ENCODE measurements around the gene AARS1.
"Not testable (repeated sequence)": the region's sequence is repeated elsewhere in the genome, so short reads cannot be mapped to it uniquely, and the experiment has no call there.

Gene AARS1

DNA sequence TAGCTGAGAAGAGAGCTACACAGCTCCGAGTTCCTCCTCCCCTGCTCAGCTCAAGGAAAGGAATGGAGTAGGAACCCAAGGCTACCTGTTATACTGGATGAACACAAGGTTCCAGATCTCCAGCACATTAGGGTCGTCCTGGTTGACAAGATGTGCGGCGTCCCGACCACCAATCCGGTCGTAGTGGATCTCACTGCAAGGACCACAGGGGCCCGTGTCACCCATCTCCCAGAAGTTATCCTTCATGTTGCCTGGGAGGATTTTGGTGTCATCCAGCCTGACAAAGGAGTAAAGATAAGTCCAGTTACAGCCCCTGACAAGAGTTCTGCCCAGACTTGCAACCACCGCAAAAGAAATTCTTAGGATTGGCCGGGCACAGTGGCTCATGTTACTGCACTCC lies 17.6 kb downstream of the AARS1 start:
- no peak for DNase-seq (ENCODE audit: low spot score)

DNA sequence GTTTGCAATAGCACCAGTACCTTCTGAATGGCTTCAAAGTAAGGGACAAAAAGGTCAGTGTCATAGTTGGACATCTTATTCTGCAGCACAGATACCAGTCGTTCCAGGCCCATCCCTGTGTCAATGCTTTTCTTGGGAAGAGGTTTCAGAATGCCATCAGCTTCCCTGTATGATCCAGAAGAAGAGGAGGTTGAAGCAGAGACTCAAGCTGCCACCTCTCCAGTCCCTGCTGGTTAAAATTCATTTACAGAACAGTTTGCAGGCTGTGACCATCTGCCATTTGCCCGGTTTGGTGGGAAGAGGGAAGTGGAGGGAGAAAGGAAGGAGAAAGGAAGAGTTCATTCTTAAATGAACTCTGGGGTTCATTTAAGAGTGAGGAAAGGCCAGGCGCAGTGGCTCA lies 19.1 kb downstream of the AARS1 start:
- DNase-seq (ENCODE audit: low spot score), result no peak

DNA sequence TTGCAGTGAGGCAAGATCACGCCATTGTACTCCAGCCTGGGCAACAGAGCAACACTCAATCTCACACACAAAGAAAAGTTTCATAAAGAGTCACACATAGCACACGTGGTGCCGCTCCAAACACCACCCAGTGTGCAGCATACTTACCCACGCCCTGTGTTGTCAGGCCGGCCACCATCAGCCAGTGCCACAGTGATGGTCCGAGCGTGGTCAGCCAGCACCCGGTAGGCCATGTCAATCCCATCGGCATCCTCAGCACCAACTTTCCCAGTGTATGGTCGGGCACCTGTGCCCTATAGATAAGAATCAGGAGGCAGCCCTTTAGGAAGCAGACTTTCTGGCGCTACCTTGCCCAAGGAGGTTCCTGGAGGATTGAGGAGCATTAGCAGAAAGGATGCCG lies 19.8 kb downstream of the AARS1 start:
- no peak for DNase-seq (ENCODE audit: low spot score)

DNA sequence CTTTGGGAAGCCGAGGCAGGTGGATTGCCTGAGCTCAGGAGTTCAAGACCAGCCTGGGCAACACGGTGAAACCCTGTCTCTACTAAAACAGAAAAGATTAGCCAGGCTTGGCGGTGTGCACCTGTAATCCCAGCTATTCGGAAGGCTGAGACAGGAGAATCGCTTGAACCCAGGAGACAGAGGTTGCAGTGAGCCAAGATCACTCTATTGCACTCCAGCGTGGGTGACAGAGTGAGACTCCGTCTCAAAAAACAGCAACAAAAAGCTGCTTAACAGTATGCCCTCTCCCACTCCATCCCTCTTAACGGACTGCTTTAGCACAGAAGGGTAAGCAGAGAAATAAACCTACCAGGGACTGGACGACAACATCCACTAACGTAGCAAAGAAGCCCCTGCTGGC lies 21.4 kb downstream of the AARS1 start:
- not testable (repeated sequence) for DNase-seq (ENCODE audit: low spot score)

DNA sequence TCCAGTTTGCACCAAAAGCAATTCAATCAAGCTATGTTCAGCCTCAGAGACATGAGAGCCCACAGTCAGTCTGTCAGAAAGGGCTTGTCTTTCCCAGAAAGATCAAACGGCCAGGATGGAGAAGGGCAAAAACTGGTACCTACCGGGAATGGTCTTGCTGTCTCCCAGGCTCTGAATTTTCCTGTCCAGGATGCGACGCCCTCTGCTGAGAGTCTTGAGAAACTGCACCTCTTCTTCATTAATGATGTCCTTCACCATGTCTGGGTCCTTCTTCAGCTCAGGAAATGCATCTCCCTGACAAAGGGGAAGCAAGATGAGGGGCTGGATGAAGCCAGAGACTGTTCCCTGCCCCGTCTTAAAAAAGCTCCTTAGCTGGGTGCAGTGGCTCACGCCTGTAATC lies 21.8 kb downstream of the AARS1 start:
- DNase-seq (ENCODE audit: low spot score), result peak; percentile 63

DNA sequence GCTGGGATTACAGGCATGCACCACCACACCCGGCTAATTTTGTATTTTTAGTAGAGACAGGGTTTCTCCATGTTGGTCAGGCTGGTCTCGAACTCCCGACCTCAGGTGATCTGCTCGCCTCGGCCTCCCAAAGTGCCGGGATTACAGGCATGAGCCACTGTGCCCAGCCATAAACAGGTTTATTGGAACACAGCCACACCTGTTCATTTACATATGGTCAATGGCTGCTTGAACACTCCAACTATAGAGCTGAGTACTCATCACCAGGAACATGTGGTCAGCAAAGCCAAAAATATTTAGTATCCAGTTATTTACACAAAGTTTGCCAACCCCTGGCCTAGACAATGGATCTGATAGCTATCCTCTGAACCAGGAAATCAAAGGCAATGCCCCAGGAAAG lies 29.4 kb downstream of the AARS1 start:
- DNase-seq (ENCODE audit: low spot score), result not testable (repeated sequence)

DNA sequence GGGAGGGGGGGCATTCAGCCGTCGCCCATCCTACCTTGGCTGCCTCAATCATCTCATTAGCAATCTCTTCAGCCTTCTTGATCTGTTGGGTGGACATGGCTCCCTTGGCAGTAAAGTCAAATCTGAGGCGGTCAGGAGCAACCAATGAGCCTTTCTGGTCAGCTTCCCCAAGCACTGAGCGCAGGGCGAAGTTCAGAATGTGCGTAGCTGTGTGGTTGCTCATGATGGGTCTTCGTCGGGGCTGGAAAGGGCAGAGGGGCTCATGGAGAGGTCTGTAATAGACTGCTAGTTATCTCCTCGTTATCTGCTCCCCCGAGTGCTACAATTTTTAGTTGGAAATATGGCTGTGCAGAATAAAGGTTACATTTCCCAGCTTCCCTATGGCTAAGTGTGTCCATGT lies 30.4 kb downstream of the AARS1 start:
- no peak for DNase-seq (ENCODE audit: low spot score)

DNA sequence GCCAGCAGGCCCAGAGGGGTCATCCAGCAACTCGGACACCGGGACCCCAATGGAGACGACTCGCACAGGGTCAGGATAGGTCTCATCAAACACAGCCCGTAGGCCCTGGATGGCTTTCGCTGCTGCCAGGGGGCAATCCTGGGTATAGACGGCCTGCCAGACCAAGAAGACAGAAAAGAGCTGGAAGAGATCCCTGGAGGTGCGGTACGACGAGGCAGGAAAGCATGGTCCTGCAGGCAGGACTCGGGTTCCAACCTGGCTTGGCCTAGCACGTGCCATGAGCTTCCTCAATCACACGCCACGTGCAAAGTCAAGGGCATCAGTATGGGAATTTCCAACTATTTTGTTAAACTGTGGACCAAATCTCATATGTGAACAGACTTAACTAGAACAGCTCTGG lies 31.2 kb downstream of the AARS1 start:
- no peak for DNase-seq (ENCODE audit: low spot score)

DNA sequence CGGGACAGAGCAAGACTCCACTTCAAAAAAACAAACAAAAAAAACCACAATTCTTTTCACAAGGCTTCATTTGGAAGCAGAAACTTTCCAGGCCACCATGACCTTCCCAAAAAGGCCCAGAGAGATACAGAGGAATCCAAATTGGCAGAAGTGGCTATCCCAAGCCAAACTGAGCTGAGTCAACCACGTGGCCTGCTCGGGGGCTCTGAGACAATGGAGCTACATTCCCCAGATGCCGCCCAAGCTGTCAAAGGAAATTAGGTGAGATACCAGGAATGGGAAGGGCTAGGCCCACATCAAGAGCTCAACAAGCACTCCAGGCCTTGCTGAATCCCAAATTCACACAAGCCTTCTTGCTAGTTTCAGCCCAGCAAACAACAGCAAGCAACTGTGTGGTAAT lies 31.9 kb downstream of the AARS1 start:
- no peak for DNase-seq (ENCODE audit: low spot score)

DNA sequence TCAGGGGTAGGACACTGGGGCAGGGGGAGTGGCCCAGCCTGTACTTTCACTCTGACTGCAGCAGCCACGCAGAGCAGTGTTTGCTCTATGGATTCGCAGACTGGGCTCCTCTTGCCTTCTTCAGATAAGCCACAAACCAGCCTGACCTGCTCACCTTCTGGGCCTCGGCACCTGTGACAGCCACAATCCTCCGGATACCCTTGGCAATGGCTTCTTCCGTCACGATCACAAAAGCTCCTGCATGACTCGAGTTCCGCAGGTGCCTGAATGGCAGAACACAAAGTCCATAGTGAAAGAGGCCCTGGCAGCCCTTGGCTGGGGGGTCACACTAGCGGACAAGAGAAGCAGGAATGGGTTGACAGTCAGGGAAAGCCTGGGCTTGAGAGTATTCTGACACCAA lies 33.7 kb downstream of the AARS1 start:
- no peak for DNase-seq (ENCODE audit: low spot score)

DNA sequence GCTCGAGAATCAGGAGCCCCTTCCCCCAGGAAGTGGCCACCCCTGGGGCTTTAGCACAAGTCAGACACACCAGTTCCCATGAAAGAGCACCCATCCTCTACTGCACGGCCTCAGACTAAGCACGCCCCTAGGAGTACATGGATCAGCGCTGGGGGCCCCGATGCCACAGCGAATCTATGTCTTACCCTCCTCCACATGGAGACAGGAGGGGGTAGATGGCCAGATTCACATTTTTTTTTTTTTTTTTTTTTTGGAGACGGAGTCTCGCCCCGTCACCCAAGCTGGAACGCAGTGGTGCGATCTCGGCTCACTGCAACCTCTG lies 34.4 kb downstream of the AARS1 start:
- DNase-seq (ENCODE audit: low spot score), result no peak

DNA sequence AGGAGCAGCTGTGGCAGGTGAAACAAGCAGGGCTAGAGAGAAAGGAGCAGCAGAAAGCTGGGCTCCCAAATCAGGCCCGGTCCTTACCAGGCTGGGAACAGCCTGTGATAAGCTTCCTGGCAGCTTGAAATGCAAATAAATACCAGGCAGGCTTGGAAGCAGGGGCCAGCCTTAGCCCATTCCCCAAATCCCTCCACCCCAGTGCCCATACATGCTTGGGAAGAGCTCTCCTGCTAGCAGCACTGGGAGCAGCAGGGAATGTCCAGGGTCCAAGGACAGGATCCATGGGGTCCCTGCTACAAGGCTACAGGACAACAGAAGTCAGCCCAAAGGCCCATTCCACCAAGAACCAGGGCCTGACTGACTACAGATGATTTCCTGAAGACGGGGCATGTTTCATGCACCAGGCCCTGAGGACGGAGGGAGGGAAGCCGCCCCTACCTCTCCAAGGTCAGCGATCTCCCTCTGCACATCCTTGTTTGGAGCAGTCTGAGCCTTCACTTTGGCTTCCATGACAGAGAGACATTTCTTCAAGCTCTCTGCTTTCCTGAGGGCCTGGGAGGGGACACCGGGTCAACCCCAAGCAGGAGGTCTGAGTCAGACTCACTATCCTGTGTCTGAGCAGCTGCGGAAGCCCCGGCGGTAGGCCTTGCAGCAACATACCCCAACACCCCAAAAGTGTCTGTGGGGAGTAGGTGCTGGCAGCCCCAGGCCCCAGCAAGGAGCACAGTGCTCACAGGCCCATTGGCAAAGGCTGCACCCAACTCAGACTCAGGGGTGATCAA lies 34.9 kb downstream of the AARS1 start:
- no peak for DNase-seq (ENCODE audit: low spot score)

DNA sequence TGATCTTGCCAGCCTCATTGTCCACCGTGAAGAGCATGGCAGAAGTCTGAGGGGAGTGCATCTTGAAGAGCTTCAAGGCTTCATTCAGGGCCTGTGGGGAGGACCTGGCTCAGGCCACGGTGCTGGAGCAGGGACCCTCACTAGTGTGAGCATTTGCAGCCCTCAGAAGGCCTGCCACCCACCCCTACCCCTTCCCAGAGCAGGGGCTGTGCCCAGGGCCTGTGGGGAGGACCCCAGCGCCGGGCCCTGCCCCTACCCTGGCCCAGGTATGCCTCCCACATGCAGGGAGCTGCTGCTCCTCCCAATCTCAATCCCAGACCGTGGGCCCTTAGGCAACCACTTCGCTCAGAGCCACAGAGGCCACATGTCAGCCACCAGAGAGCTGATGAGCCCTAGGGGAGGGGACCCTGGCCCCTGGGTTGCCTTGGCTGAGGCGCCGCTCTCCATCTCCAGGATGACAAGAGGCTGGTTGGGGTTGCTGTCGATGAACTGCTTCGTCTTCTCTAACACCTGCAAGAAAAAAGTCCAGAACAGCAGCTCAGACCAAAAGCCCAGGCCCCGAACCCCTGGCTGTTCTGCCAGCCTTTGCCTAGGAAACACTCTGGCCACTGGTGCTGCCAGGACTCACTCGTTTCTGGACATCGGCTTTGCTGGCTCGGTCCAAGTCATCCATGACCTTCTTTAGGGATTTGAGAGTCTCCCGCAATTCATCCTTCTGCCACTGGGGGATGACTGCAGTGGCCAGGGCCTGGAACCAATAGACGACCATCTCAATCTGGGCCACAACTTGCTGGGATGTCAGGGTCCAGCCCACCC lies 35.8 kb downstream of the AARS1 start:
- DNase-seq (ENCODE audit: low spot score), result peak; percentile 63

DNA sequence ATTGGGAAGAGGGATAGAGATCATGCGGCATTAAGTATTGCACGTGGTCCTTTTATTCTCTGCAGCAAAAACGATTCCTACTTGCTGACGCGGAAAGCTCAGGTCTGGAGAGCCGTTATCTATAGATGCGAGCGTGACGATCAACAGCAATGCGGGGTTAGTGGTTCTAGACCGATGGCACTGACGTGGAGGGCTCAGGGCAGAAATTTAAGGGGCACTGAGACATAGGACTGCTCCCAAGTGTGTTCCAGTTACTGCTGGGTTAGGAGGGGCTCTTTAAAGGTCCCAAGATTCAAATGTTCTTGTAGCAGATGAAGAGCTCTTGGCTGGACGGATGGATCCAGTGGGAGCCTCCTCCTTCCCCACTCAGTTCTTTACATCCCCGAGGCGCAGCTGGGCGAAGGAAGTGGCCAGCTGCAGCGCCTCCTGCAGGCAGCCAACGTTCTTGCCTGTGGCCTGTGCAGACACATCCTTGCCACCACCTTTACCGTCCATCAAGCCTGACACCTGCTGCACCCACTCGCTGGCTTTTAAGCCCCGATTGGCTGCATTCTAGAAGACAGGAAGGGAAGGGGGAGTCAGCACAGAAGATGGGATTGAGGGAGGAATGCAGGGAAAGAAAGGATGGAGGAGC lies 36.8 kb downstream of the AARS1 start:
- peak; percentile 35 for DNase-seq (ENCODE audit: low spot score)

DNA sequence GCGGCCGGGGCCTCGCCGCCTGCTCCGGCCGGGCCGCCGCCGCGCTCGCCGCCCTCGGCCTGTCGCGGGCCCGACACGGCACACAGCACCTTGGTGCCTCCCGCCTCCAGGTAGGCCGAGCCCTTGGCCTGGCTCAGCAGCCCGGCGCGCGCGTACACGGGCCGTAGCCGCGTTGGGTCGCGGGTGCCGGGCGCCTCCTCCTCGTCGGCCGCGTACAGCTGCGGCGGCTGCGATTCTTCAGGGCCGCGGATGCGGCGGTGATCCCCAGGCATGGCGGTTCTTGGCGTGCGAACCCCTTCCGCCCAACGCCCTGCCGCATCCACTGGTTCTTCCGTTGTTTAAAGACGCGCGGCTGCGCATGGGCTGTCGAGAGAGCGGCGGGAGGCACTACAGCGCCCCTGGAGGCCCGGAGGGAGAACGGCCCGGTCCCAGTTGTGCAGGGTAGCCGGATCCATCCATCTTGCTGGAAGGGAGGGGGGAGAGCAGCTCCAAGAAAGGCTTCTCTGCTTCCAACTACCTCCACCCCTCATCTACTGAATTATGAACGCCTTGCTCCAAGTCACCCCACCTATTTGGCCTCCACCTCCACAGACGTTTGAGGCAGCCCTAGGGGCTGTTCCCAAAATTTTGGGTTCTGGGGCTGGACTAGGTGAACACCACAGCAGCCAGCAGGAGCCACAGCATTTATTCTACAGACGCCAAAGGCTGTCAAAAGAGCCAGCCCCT lies 37.5 kb downstream of the AARS1 start, which contains the start of gene EXOSC6:
Gene EXOSC6 (minus strand): TSS at position 312 of the 726 bp plus-strand sequence. CDS start 40 bp downstream, at position 272.
- DNase-seq (ENCODE audit: low spot score), result peak; percentile 96

DNA sequence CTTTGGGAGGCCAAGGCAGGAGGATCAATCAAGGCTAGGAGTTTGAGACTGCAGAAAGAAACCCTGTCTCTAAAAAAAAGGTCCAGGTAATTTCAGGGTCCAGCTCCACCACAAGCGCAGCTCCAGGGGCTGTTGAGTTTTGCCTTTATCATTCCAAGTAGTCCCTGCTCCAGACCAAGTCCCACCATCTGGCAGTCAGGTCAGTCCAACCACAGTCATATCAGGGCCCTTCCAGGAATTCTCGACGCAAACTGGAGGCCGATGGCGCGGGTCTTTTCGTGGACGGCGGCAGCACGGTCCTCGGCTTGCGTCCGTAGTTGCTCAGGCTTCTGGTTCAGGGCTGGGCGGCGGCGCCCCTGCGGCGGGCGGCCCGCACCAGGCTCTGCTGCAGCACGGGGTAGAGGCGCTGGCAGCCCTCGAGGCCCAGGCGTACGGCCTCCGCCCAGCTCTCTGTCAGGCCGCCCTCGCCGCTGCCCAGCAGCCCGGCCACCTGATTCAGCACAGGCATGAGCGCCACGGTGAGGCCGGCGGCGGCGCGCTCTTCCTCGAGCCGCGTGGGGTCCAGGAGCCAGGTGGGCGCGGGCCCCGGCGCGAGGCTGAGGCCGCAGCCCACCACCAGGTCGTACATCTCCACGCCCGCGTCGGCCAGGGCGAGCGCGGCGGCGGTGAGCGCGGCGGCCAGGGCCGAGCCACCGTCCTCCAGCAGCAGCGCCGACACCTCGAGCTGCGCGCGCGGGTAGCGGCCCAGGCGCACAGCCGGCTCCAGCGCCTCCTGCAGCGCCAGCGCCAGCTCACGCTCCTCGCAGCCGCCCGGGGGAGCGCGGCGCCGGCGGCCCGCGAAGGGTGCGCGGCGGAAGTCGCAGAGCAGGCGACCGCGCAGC lies 38.3 kb downstream of the AARS1 start:
- DNase-seq (ENCODE audit: low spot score), result peak; percentile 57

DNA sequence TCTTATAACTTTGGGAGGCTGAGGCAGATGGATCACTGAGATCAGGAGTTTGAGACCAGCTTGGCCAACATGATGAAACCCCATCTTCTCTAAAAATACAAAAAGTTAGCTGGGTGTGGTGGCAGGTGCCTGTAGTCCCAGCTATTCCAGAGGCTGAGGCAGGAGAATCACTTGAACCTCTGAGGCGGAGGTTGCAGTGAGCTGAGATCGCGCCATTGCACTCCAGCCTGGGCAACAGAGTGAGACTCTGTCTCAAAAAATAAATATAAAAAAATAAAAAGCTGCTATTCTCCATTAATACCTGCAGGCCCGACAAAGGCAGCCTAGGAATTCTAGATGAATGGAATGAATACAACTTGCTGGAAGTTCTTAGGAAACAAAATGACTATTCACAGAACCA lies 39.6 kb downstream of the AARS1 start:
- not testable (repeated sequence) for DNase-seq (ENCODE audit: low spot score)

DNA sequence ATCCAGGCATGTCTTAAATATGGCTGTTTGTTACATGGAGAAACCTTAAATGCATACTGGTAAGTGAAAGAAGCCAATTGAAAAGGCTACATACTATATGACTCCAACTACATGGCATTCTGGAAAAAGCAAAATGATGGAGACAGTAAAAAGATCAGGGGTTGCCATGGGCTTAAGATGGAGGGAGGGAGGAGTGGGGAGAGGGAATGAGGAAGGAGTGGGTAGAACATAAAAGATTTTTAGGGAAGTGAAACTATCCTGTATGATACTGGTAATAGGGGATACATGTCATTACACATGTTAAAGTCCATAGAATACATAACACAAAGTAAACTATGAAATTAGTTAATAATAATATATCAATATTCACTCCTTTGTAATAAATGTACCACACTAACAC lies 50.5 kb downstream of the AARS1 start:
- DNase-seq (ENCODE audit: low spot score), result peak; percentile 34

DNA sequence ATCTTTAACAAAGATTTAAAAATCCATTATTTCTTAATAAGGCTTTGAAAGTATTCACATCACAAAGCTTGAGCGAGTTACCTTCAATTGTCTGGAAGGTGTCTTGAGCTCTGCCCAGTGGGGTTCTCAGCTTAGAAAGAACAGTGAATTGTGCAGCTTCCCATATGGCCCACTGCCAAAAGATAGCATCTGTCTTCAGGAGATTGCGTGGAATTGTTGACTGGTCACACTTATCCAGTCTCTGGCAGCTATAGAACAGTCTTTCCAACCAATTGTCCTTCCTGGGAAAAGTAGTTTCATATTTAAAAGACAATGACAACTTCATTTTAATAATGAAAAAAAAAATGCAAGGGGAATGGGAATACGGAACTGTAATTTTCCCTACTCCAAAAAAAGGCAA lies 57.5 kb downstream of the AARS1 start:
- not testable (repeated sequence) for DNase-seq (ENCODE audit: low spot score)

DNA sequence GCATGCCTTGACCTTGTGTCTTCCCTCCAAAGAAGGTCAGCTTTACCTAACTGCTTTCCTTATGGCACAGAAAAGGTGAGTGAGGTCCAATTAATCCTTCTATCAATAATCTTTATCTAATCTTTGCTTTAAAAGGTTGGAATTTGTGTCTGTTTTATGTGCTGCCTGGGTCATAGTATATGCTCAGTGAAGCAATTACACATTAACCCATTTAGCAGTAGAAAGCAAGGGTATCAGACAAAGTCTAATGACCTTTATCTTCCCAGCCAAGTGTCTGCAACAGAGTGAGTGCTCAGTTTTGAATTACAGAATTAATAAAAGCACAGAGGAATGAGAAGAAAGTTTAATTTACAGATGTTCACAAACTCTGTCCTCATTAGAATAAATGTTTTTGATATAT lies 63.3 kb downstream of the AARS1 start:
- not testable (repeated sequence) for DNase-seq (ENCODE audit: low spot score)

DNA sequence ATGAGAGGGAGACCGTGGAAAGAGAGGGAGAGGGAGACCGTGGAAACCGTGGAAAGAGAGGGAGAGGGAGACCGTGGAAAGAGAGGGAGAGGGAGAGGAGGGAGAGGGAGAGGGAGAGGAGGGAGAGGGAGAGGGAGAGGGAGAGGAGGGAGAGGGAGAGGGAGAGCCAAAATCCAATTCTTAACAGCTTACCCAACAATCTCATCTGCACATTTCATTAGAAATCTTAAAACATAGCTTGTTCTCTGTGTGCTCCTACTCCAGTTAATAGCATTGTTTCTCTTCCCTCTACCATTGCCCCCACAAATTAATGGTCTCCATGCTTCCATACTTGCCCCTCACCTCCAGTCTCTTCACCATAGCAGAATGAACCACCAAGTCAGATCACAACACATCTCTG lies 63.9 kb downstream of the AARS1 start:
- not testable (repeated sequence) for DNase-seq (ENCODE audit: low spot score)

Measured in NAMALWA (cell line).